ENCODE data around the gene CDH23. TPM values are rescaled to one million over a fixed set of nuclear protein-coding genes. Genes with fewer than 3 reads are reported as not detected.

The CDH23 gene
- total and polyA plus RNA-seq, 10 donors: 2.0 to 19.9 (median 11.0) TPM

DNA sequence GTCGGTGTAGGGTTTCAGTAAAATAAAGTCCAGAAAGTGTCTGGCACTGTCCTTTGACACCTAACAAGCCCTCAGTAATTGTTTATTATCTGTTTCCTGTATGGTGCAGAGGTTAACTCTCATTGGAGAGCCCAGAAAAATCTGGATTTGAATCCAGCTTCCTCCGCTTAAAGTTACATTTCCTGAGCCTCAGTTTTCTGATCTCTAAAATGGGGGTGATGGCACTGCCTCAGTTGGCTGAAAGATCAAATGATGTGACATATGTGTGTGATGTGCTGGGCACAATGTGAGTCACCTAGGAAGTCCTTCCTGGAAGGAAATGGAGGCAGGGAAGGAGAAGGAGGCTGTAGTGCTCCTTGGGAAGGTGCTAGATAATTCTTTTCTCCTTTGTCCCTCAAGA is 14.7 kb upstream of the CDH23 start:
- 83 to 95% (median 89%) methylated on average over 2 of the region's 2 CpGs for WGBS, 5 donors
- Histone ChIP-seq H3K27ac (no peak overlapping the region), H3K9me3 (no peaks in the 10 kb centered on the region), H3K4me1 (peaks cover 0 to 36% (median 24%) of the 10 kb centered on the region in 6 donors), H3K36me3 (no peaks in the 10 kb centered on the region), H3K4me3 (no peak overlapping the region), H3K27me3 (replicated peaks in 1 of 7) (no peaks in the 10 kb centered on the region)
- intact Hi-C loops (cut with DNase I; ENCODE audit: low total_unique reads): loop anchor here (10.0 kb wide), 2 partner anchors 433 to 513 kb away; no protein-coding TSS in a partner anchor
- TF ChIP-seq POLR2A (IDR thresholded peaks at IDR 0.05) (no peak), POLR2AphosphoS5 (IDR thresholded peaks at IDR 0.05) (no peak)
- TF ChIP-seq, protein P1, sequence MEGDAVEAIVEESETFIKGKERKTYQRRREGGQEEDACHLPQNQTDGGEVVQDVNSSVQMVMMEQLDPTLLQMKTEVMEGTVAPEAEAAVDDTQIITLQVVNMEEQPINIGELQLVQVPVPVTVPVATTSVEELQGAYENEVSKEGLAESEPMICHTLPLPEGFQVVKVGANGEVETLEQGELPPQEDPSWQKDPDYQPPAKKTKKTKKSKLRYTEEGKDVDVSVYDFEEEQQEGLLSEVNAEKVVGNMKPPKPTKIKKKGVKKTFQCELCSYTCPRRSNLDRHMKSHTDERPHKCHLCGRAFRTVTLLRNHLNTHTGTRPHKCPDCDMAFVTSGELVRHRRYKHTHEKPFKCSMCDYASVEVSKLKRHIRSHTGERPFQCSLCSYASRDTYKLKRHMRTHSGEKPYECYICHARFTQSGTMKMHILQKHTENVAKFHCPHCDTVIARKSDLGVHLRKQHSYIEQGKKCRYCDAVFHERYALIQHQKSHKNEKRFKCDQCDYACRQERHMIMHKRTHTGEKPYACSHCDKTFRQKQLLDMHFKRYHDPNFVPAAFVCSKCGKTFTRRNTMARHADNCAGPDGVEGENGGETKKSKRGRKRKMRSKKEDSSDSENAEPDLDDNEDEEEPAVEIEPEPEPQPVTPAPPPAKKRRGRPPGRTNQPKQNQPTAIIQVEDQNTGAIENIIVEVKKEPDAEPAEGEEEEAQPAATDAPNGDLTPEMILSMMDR (IDR thresholded peaks at IDR 0.05 in 8 of 11, conservative IDR thresholded peaks at IDR 0.05 in 3 of 11): no peak
- no peak for DNase-seq

DNA sequence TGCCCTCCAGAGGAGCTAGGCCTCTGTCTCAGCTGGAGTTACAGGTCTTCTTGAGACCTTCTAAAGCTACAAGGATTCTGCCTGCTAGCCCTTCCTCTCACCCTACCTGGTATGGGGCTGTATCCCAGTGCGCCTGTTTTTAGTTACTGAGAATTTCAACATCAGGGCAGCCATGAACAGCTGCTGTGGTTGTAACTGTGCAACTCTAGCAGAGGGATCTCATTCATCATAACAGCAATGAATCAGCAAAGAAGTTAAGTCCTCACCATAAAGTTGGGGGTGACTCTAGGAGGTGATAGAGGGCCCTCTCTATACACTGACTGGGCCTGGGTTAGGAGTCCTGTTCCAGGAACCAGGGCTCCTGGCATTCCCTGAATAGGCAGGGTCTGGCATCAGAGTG is 14.0 kb upstream of the CDH23 start:
- no peak overlapping the region for H3K4me3 ChIP-seq
- no peak for TF ChIP-seq POLR2AphosphoS5 (IDR thresholded peaks at IDR 0.05)
- TF ChIP-seq POLR2A (IDR thresholded peaks at IDR 0.05): no peak
- TF ChIP-seq, protein P1 (IDR thresholded peaks at IDR 0.05 in 8 of 11, conservative IDR thresholded peaks at IDR 0.05 in 3 of 11): no peak
- peaks cover 0 to 29% (median 18%) of the 10 kb centered on the region in 6 donors for H3K4me1 ChIP-seq
- H3K27me3 ChIP-seq (replicated peaks in 1 of 7): no peaks in the 10 kb centered on the region
- H3K27ac ChIP-seq: no peak overlapping the region
- H3K9me3 ChIP-seq: no peaks in the 10 kb centered on the region
- no peak for DNase-seq
- WGBS, 5 donors: 51 to 91% (median 89%) methylated on average over 1 of the region's 1 CpG
- intact Hi-C loops (cut with DNase I; ENCODE audit: low total_unique reads): loop anchor here (10.0 kb wide), 2 partner anchors 432 to 512 kb away; no protein-coding TSS in a partner anchor
- H3K36me3 ChIP-seq: no peaks in the 10 kb centered on the region

DNA sequence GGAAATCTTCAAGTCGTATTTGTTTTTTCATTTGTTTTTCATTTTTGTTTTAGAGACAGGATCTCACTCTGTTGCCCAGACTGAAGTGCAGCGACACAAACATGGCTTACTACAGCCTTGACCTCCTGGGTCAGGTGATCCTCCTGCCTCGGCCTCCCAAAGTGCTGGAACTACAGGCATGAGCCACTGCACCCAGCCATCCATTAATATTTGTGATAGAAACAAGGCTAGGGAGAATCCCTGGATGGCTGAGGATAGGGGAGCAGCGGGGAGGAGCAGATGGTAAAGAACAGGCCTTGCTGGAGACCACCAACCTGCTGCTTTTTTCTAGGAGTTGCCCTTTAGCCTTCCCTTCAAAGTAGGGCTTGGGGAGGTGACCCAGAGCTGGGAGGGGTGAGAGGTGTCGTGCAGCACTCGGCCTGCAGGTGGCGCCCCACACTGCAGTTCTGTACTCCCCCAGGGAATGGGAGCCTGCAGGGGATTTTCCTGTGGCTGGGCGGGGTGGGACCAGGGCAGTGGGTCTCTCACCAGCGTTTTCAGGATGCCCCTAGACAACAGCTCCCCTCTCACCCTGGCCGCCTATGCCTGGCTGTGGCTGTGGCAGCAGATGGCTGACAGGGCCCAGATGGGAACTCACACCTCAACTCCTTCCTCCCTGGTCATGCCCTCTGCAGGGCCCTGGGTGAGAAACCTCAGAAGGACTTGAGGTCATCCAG is 12.6 kb upstream of the CDH23 start:
- intact Hi-C loops (cut with DNase I; ENCODE audit: low total_unique reads): loop anchor here (10.0 kb wide), 2 partner anchors 431 to 511 kb away; no protein-coding TSS in a partner anchor
- H3K4me1 ChIP-seq: peaks cover 0 to 15% (median 5%) of the 10 kb centered on the region in 6 donors
- no peaks in the 10 kb centered on the region for H3K36me3 ChIP-seq
- peak in 1 of 3 donors; percentile 32 for TF ChIP-seq POLR2AphosphoS5 (IDR thresholded peaks at IDR 0.05)
- TF ChIP-seq, protein P1 (IDR thresholded peaks at IDR 0.05 in 8 of 11, conservative IDR thresholded peaks at IDR 0.05 in 3 of 11): peak; percentile 49 to 95 (median 91)
- TF ChIP-seq POLR2A (IDR thresholded peaks at IDR 0.05): no peak
- H3K4me3 ChIP-seq: no peak overlapping the region
- peak; percentile 92 for DNase-seq
- peaks cover 0 to 4% (median 0%) of the 10 kb centered on the region in 7 donors for H3K27me3 ChIP-seq (replicated peaks in 1 of 7)
- H3K27ac ChIP-seq: no peak overlapping the region
- 20 to 34% (median 26%) methylated on average over 7 to 10 of the region's 10 CpGs for WGBS, 5 donors
- no peaks in the 10 kb centered on the region for H3K9me3 ChIP-seq

DNA sequence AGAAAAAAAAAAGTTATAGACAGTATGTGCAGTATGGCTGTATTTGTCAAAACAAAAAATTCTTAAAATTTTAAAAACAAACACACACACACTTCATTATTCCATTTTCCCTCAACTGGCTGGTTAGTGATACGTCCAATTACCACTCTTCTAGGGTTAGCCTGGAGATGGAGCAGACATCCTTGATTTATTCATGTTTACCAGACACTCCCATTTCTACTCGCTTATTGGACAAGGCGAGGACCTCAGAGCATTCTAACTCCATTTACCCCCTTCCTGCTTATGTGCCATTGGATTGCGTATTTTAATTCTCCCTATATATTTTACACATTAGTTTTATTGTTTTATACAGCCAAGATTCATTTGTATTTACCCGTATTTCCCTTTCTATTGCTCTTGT is 8.5 kb upstream of the CDH23 start:
- Histone ChIP-seq H3K4me1 (peaks cover 0 to 8% (median 5%) of the 10 kb centered on the region in 6 donors), H3K36me3 (no peaks in the 10 kb centered on the region), H3K27ac (no peak overlapping the region), H3K4me3 (no peak overlapping the region), H3K27me3 (replicated peaks in 1 of 7) (peaks cover 0 to 36% (median 0%) of the 10 kb centered on the region in 7 donors), H3K9me3 (no peaks in the 10 kb centered on the region)
- no peak for DNase-seq
- TF ChIP-seq, protein P1 (IDR thresholded peaks at IDR 0.05 in 8 of 11, conservative IDR thresholded peaks at IDR 0.05 in 3 of 11): no peak
- TF ChIP-seq POLR2AphosphoS5 (IDR thresholded peaks at IDR 0.05): no peak
- no peak for TF ChIP-seq POLR2A (IDR thresholded peaks at IDR 0.05)
- 87 to 96% (median 91%) methylated on average over 5 of the region's 5 CpGs for WGBS, 5 donors
- intact Hi-C loops (cut with DNase I; ENCODE audit: low total_unique reads): loop anchor here (10.0 kb wide), 2 partner anchors 427 to 507 kb away; no protein-coding TSS in a partner anchor
